SK-N-SH (cell line): ENCODE data around the gene PSAP. TPM values are rescaled to one million over a fixed set of nuclear protein-coding genes. Genes with fewer than 3 reads are reported as not detected.

Source experiments
- CTCF ChIA-PET: fragments of 300-600, 350-600 bp; formaldehyde crosslinking; extraction: SDS; loops from one replicate; lab custom pipeline; 2021; lab: Yijun Ruan, JAX
- POLR2A ChIA-PET: fragments of 350-600 bp; sonication (Branson Sonifier 250); formaldehyde crosslinking; extraction: SDS; loops from one replicate; lab custom pipeline; 2020; ENCODE audit warnings: antibody characterized with exemption, inconsistent platforms; lab: Yijun Ruan, JAX
- DNase-seq: peaks from one replicate; pipeline ENCODE4 v3.0.0; 2012
- H2AFZ ChIP-seq: fragments of 200-600 bp; sonication (generic); 2 replicates; pipeline ENCODE4 v1.8.1; 2016; ENCODE audit warnings: antibody characterized with exemption, mild to moderate bottlenecking, low read depth
- H3F3A ChIP-seq: fragments of 200-600 bp; sonication (generic); replicated peaks from 2 replicates; pipeline ENCODE3; 2016; ENCODE audit warnings: antibody characterized with exemption, mild to moderate bottlenecking; ENCODE audit not compliant: insufficient read depth
- H3K27ac ChIP-seq, 2 experiments: fragments of 200-500 bp in 1 of 2; fragments of 200-600 bp in 1 of 2; sonication (Bioruptor generic) in 1 of 2; sonication (generic), shearing (Covaris generic) in 1 of 2; 2 replicates each; pipeline versions ENCODE4 v1.5.1 to v1.6.1; 2014 to 2016; ENCODE audit warnings: low read depth in 2 of 2, inconsistent platforms in 1 of 2, low read length in 1 of 2, mild to moderate bottlenecking in 1 of 2, mixed read lengths in 1 of 2
- H3K27me3 ChIP-seq: fragments of 200-600 bp; sonication (generic), shearing (Covaris generic); 2 replicates; pipeline ENCODE4 v1.6.1; 2016; ENCODE audit warnings: mixed run types; ENCODE audit not compliant: insufficient read depth
- H3K36me3 ChIP-seq, 2 experiments: fragments of 200-500 bp in 1 of 2; fragments of 200-600 bp in 1 of 2; sonication (Bioruptor generic) in 1 of 2; sonication (generic) in 1 of 2; replicated peaks in 1 of 2; 2 replicates each; pipeline versions ENCODE3 to v1.5.1; 2014 to 2016; ENCODE audit warnings: low read length in 1 of 2, mild to moderate bottlenecking in 1 of 2; ENCODE audit not compliant: insufficient read depth in 2 of 2, control insufficient read depth in 1 of 2
- H3K4me1 ChIP-seq, 2 experiments: fragments of 200-500 bp in 1 of 2; fragments of 200-600 bp in 1 of 2; sonication (Bioruptor generic) in 1 of 2; sonication (generic), shearing (Covaris generic) in 1 of 2; 2 replicates each; pipeline versions ENCODE4 v1.5.1 to v1.6.1; 2014 to 2016; ENCODE audit warnings: low read depth in 1 of 2, low read length in 1 of 2, mixed run types in 1 of 2; ENCODE audit not compliant: insufficient read depth in 2 of 2, control insufficient read depth in 1 of 2
- H3K4me2 ChIP-seq: fragments of 200-600 bp; sonication (generic), shearing (Covaris generic); 2 replicates; pipeline ENCODE4 v1.6.1; 2017; ENCODE audit warnings: mixed run types
- H3K4me3 ChIP-seq, 2 experiments: fragments of 200-500 bp in 1 of 2; fragments of 200-600 bp in 1 of 2; sonication (Bioruptor generic) in 1 of 2; sonication (generic), shearing (Covaris generic) in 1 of 2; 2 replicates each; pipeline versions ENCODE4 v1.5.1 to v1.8.1; 2014 to 2016; ENCODE audit warnings: low read depth in 2 of 2, inconsistent platforms in 1 of 2, low read length in 1 of 2, mild to moderate bottlenecking in 1 of 2, mixed read lengths in 1 of 2, moderate library complexity in 1 of 2
- H3K79me2 ChIP-seq: fragments of 200-600 bp; sonication (generic); 2 replicates; pipeline ENCODE4 v1.8.1; 2017; ENCODE audit warnings: mild to moderate bottlenecking; ENCODE audit not compliant: insufficient read depth
- H3K9ac ChIP-seq: fragments of 200-600 bp; sonication (generic); 2 replicates; pipeline ENCODE4 v1.6.1; 2017; ENCODE audit warnings: mixed run types
- H3K9me2 ChIP-seq: fragments of 200-600 bp; sonication (generic); 2 replicates; pipeline ENCODE4 v1.6.1; 2017; ENCODE audit warnings: mixed run types
- H3K9me3 ChIP-seq: fragments of 200-600 bp; sonication (generic); 2 replicates; pipeline ENCODE4 v1.6.1; 2017; ENCODE audit warnings: mixed run types, mild to moderate bottlenecking, moderate library complexity
- H4K20me1 ChIP-seq: fragments of 200-600 bp; sonication (generic); 2 replicates; pipeline ENCODE4 v1.6.1; 2017; ENCODE audit warnings: mild to moderate bottlenecking, mixed run types; ENCODE audit not compliant: insufficient read depth
- CHD2 ChIP-seq: fragments of 150-350 bp; IDR thresholded peaks from 2 replicates; pipeline ENCODE4 v1.6.1; 2018; ENCODE audit warnings: low read length; ENCODE audit not compliant: partially characterized antibody
- CTCF ChIP-seq: fragments of 200-600 bp; sonication (generic); IDR thresholded peaks from 2 replicates; pipeline ENCODE4 v1.6.1; 2017; ENCODE audit warnings: antibody characterized with exemption, mild to moderate bottlenecking, moderate library complexity
- ELF1 ChIP-seq: IDR thresholded peaks from 2 replicates; pipeline ENCODE4 v1.4.0; 2012
- EZH2phosphoT487 ChIP-seq: fragments of 200-600 bp; sonication (generic); IDR thresholded peaks from 2 replicates; pipeline ENCODE4 v1.6.1; 2017; ENCODE audit warnings: low read depth, mixed run types, mild to moderate bottlenecking, antibody characterized with exemption, moderate library complexity, borderline replicate concordance
- FOXJ3 ChIP-seq: sonication (generic); formaldehyde crosslinking; IDR thresholded peaks from 2 replicates; pipeline ENCODE4 v1.5.1; 2020; ENCODE audit warnings: mild to moderate bottlenecking, missing genetic modification reagents
- FOXM1 ChIP-seq: IDR thresholded peaks from 2 replicates; pipeline ENCODE4 v1.4.0; 2012; ENCODE audit warnings: low read depth, mild to moderate bottlenecking
- GABPA ChIP-seq: IDR thresholded peaks from 2 replicates; pipeline ENCODE4 v1.4.0; 2012; ENCODE audit warnings: low read depth, mild to moderate bottlenecking
- GATA2 ChIP-seq: sonication (generic); formaldehyde crosslinking; IDR thresholded peaks from 2 replicates; pipeline ENCODE4 v1.5.0; 2020; ENCODE audit warnings: mild to moderate bottlenecking, missing genetic modification reagents
- IRF3 ChIP-seq: fragments of 150-350 bp; IDR thresholded peaks from 2 replicates; pipeline ENCODE4 v1.6.1; 2016; ENCODE audit warnings: mild to moderate bottlenecking, low read depth, low read length
- JUND ChIP-seq: IDR thresholded peaks from 2 replicates; pipeline ENCODE4 v1.4.0; 2012
- MEF2A ChIP-seq: IDR thresholded peaks from 2 replicates; pipeline ENCODE4 v1.4.0; 2012; ENCODE audit warnings: low read depth, borderline replicate concordance
- MXI1 ChIP-seq: IDR thresholded peaks from 2 replicates; pipeline ENCODE4 v1.6.1; 2012; ENCODE audit warnings: mild to moderate bottlenecking, low read depth, low read length, improper control_type of control experiment
- NFIC ChIP-seq: IDR thresholded peaks from 2 replicates; pipeline ENCODE4 v1.4.0; 2012; ENCODE audit warnings: borderline replicate concordance
- NRF1 ChIP-seq: IDR thresholded peaks from 2 replicates; pipeline ENCODE4 v1.6.1; 2012; ENCODE audit warnings: low read depth, mild to moderate bottlenecking, low read length
- RAD21 ChIP-seq: IDR thresholded peaks from 2 replicates; pipeline ENCODE4 v1.6.1; 2012; ENCODE audit warnings: mild to moderate bottlenecking, low read length
- RCOR1 ChIP-seq: fragments of 150-350 bp; IDR thresholded peaks from 2 replicates; pipeline ENCODE4 v1.6.1; 2017; ENCODE audit warnings: antibody characterized with exemption, low read length
- RFX5 ChIP-seq: IDR thresholded peaks from 2 replicates; pipeline ENCODE4 v1.6.1; 2012; ENCODE audit warnings: mild to moderate bottlenecking, improper control_type of control experiment, low read length
- TAF1 ChIP-seq: IDR thresholded peaks from 2 replicates; pipeline ENCODE4 v1.6.1; 2012; ENCODE audit warnings: low read depth, mild to moderate bottlenecking, low read length, moderate library complexity, borderline replicate concordance
- TCF12 ChIP-seq: IDR thresholded peaks from 2 replicates; pipeline ENCODE4 v1.4.0; 2012
- TEAD4 ChIP-seq: IDR thresholded peaks from 2 replicates; pipeline ENCODE4 v1.4.0; 2012; ENCODE audit warnings: mild to moderate bottlenecking, borderline replicate concordance; ENCODE audit not compliant: insufficient read depth
- YY1 ChIP-seq: IDR thresholded peaks from 2 replicates; pipeline ENCODE4 v1.4.0; 2012; ENCODE audit warnings: low read depth, mild to moderate bottlenecking
- WGBS: methylation state at CpG from one replicate; pipeline ENCODE4 v1.1.6; 2017; ENCODE audit warnings: low lambda C conversion rate; 5-methylcytosine and 5-hydroxymethylcytosine counted together
- polyA plus RNA-seq, 3 experiments: library from polyadenylated mRNA; depleted of rRNA; stranded (reverse); fragments of >200 nt; gene quantifications; 2 replicates each; pipeline ENCODE4 v1.2.3, GENCODE V29; 2012
- TF ChIP-seq, protein P1 (sequence below): IDR thresholded peaks from 2 replicates; pipeline ENCODE4 v1.6.1; 2012; ENCODE audit warnings: mild to moderate bottlenecking, low read depth, low read length, moderate library complexity
- TF ChIP-seq, protein P2 (sequence below): IDR thresholded peaks from 2 replicates; pipeline ENCODE4; 2012
- TF ChIP-seq, protein P3 (sequence below): IDR thresholded peaks from 2 replicates; pipeline ENCODE4 v1.4.0; 2012; ENCODE audit warnings: low read depth, borderline replicate concordance

PSAP gene
- polyA plus RNA-seq, 1 of the 3 experiments (the other 2 are of a cell fraction): 1,647 TPM

DNA sequence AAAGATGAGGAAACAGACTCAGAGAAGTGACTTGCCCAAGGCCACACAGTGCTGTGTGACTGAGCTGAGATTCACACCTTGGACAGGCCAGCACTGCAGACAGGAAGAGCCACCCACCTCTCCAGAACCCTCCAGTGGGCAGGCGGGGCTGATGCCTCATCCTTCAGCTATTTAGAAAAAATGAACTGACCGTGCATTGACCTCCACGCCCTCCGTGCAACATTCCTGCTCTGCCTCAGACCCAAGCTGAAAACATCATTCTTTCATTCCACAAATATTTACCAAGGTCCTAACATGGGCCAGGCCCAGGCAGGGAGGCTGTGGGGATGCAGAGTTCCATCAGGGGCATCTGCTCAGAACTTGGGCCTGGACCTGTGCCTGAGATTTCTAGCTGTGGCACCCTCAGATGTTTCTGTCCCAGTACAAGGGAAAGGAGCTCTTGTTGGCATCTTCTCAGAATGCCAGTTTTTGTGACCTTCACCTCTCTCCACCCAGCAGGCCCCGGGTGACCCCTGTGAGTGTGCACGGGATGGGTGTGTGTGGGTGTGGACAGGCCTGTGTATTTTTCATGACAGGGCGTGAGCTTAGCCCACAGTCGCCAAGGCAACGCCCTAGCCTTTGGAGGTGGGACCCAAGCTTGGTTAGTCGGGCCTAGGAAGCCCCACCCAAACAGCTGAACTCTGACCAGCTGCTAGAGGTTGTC, 84.2 kb downstream of the PSAP start:
- H3K27ac ChIP-seq: peak overlapping the region; percentile 46 to 76
- H3K9ac ChIP-seq: no peak overlapping the region
- peak overlapping the region; percentile 14; the same call in 1 of the 2 replicates for H3K4me2 ChIP-seq
- H3K9me2 ChIP-seq: no peaks in the 10 kb centered on the region
- H3K36me3 ChIP-seq: no peaks in the 10 kb centered on the region
- 24% methylated on average over 10 of the region's 10 CpGs for WGBS
- no peak for DNase-seq
- CTCF ChIA-PET: interaction anchor here (0.6 to 2.2 kb wide), 7 partner anchors 30 to 488 kb away, joined by 3 to 11 read pairs (median 3); no protein-coding TSS in a partner anchor
- H3K4me3 ChIP-seq: no peak overlapping the region
- no peaks in the 10 kb centered on the region for H3K27me3 ChIP-seq
- no peaks in the 10 kb centered on the region for H4K20me1 ChIP-seq
- H3F3A ChIP-seq: peaks cover 3% of the 10 kb centered on the region
- peaks cover 12 to 15% of the 10 kb centered on the region in 2 experiments; a peak in 3 of 4 replicates for H3K4me1 ChIP-seq
- POLR2A ChIA-PET: interaction anchor here (0.8 to 1.1 kb wide), 3 partner anchors 9 to 114 kb away, joined by 3 to 4 read pairs (median 3); partner anchors contain the start of gene PSAP
- H3K9me3 ChIP-seq: no peaks in the 10 kb centered on the region
- H2AFZ ChIP-seq: no peak overlapping the region
- no peaks in the 10 kb centered on the region for H3K79me2 ChIP-seq
- TF ChIP-seq TEAD4 (peak; percentile 96), EZH2phosphoT487 (no peak), IRF3 (no peak), GABPA (no peak), RAD21 (no peak), GATA2 (CRISPR knock-in tag) (no peak), NRF1 (no peak), NFIC (peak; percentile 47; the same call in 1 of the 2 replicates), ELF1 (no peak), FOXJ3 (CRISPR knock-in tag) (no peak), TAF1 (no peak), RCOR1 (no peak), CTCF (no peak), RFX5 (no peak), JUND (peak; percentile 91), TCF12 (peak; percentile 89), MXI1 (no peak), MEF2A (no peak), YY1 (no peak), CHD2 (no peak), FOXM1 (no peak)
- TF ChIP-seq, protein P1, sequence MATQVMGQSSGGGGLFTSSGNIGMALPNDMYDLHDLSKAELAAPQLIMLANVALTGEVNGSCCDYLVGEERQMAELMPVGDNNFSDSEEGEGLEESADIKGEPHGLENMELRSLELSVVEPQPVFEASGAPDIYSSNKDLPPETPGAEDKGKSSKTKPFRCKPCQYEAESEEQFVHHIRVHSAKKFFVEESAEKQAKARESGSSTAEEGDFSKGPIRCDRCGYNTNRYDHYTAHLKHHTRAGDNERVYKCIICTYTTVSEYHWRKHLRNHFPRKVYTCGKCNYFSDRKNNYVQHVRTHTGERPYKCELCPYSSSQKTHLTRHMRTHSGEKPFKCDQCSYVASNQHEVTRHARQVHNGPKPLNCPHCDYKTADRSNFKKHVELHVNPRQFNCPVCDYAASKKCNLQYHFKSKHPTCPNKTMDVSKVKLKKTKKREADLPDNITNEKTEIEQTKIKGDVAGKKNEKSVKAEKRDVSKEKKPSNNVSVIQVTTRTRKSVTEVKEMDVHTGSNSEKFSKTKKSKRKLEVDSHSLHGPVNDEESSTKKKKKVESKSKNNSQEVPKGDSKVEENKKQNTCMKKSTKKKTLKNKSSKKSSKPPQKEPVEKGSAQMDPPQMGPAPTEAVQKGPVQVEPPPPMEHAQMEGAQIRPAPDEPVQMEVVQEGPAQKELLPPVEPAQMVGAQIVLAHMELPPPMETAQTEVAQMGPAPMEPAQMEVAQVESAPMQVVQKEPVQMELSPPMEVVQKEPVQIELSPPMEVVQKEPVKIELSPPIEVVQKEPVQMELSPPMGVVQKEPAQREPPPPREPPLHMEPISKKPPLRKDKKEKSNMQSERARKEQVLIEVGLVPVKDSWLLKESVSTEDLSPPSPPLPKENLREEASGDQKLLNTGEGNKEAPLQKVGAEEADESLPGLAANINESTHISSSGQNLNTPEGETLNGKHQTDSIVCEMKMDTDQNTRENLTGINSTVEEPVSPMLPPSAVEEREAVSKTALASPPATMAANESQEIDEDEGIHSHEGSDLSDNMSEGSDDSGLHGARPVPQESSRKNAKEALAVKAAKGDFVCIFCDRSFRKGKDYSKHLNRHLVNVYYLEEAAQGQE: 0 out of 2 replicates have a peak, but pooled peaks have one; percentile 66
- TF ChIP-seq, protein P2, sequence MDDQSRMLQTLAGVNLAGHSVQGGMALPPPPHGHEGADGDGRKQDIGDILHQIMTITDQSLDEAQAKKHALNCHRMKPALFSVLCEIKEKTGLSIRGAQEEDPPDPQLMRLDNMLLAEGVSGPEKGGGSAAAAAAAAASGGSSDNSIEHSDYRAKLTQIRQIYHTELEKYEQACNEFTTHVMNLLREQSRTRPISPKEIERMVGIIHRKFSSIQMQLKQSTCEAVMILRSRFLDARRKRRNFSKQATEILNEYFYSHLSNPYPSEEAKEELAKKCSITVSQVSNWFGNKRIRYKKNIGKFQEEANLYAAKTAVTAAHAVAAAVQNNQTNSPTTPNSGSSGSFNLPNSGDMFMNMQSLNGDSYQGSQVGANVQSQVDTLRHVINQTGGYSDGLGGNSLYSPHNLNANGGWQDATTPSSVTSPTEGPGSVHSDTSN: peak; percentile 73
- TF ChIP-seq, protein P3, sequence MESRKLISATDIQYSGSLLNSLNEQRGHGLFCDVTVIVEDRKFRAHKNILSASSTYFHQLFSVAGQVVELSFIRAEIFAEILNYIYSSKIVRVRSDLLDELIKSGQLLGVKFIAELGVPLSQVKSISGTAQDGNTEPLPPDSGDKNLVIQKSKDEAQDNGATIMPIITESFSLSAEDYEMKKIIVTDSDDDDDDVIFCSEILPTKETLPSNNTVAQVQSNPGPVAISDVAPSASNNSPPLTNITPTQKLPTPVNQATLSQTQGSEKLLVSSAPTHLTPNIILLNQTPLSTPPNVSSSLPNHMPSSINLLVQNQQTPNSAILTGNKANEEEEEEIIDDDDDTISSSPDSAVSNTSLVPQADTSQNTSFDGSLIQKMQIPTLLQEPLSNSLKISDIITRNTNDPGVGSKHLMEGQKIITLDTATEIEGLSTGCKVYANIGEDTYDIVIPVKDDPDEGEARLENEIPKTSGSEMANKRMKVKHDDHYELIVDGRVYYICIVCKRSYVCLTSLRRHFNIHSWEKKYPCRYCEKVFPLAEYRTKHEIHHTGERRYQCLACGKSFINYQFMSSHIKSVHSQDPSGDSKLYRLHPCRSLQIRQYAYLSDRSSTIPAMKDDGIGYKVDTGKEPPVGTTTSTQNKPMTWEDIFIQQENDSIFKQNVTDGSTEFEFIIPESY: peak; percentile 83; the same call in 1 of the 2 replicates
